GM18517 (cell line): ENCODE data around the gene EEPD1.

ENCODE experiments used
- ATAC-seq: cut with Tn5 transposase; IDR thresholded peaks from one replicate; pipeline ENCODE4 v1.9.1; 2021; ENCODE audit warnings: mild to moderate bottlenecking, moderate library complexity; ENCODE audit not compliant: unreplicated experiment

Gene EEPD1

DNA sequence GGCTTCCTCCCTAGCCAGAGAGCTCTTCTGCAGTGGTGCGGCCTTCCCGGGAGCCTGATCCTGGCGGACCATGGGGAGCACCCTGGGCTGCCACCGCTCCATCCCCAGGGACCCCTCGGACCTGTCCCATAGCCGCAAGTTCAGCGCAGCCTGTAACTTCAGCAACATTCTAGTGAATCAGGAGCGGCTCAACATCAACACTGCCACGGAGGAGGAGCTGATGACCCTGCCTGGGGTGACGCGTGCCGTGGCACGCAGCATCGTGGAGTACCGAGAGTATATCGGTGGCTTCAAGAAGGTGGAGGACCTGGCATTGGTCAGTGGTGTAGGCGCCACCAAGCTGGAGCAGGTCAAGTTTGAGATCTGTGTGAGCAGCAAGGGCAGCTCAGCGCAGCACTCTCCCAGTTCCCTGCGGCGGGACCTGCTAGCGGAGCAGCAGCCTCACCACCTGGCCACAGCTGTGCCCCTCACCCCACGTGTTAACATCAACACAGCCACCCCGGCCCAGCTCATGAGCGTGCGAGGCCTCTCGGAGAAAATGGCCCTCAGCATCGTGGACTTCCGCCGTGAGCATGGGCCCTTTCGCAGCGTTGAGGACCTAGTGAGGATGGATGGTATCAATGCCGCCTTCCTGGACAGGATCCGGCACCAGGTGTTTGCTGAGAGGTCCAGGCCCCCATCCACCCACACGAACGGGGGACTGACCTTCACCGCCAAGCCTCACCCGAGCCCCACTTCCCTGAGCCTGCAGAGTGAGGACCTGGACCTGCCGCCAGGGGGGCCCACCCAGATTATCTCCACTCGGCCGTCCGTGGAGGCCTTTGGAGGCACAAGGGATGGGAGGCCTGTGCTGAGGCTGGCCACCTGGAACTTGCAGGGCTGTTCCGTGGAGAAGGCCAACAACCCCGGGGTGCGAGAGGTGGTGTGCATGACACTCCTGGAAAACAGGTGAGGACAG, 1.5 kb downstream of the EEPD1 start:
- no peak for ATAC-seq

DNA sequence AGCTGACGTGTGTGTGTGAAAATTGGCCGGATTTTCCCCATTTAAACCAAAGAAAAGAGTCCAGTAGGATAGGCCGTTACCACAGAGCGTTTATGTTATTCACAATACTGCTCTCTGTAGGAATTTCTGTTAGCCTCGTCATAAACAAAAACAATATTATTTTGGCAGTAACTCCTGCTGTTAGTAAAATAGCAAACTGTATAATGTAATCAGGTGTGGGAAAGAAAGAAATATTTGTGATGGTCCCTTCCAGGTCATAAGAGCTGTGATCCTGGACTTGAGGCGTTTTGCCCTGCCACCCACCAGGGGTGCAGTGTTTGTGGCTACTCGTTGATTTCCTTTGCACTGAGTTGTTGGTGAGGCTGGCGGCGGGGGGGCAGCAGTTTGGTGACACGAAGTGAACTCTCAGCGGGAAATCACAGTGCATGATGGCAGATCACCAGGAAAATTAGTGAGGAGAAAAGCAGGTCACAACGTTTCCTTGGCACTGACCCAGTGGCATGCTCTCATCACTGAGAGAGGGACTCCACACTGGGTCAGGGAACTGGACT, 2.8 kb downstream of the EEPD1 start:
- no peak for ATAC-seq

DNA sequence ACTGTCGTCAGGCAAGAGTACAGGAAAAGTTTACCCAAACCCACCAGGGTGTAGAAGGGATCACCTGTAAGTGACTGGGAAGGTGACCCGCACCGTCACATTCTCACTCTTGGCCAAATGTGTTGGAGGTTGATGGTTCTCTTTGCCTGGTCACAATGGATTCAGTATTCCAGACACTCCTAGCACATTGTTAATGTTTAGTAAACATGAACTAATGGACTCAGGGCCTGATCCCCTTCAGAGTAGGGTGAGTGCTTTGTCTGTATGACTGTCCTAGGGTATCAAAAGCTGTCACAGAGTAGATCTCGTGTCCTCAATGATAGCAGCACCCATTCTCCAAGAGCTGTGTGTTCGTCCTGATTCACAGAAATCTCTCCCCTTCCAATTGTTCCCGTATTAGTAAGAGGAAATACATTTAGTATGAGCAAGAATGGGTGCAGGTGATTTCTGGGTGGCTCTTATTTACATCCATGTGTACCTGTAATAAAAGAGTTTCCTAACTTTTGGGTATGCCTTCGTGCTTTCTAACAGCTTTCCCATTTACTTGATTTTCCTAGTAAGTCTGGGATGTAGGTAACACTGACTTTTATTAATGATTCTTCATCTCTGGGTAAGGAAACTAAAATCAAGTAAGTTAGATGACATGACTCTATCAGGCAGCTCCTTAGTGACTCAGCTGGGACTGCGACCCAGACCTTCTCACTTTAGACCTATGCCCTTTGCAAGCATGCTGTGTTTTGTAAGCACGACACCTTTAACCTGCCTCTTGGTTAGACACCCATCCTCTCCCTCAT, 4.7 kb downstream of the EEPD1 start:
- no peak for ATAC-seq

DNA sequence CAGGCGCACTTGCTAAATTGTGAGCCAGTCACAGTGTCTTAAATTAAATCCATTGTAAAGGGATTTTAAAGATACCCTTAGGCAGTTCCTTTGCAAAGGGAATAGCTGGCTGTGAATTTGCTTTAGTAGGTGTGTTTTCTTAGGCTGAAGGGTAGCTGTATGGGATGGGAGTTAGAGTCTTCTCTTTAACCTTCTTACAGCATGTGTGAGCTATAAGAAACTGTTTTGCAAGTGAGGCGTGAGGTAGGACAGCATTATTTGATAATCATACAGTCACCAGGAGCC, 5.2 kb downstream of the EEPD1 start:
- ATAC-seq = no peak

DNA sequence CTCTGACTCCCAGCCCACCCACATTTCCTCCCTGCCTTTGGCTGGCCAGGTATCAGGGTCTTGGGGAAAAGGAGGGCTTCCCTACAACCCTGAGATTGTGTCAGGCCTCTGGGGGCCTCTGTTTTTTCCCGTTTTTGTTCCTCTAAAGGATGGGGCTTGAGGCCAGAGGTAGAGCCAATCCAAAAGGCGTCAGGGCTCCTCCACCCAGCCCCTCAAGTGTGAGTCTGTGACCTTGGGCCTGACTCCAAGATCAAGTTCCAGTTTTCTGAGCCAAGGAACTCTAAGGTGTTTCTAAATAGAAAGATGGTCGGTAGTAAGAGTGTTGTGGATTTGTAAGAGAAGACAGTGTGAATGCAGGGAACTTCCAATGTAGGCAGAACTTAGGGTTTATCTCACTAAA, 6.6 kb downstream of the EEPD1 start:
- ATAC-seq = no peak

DNA sequence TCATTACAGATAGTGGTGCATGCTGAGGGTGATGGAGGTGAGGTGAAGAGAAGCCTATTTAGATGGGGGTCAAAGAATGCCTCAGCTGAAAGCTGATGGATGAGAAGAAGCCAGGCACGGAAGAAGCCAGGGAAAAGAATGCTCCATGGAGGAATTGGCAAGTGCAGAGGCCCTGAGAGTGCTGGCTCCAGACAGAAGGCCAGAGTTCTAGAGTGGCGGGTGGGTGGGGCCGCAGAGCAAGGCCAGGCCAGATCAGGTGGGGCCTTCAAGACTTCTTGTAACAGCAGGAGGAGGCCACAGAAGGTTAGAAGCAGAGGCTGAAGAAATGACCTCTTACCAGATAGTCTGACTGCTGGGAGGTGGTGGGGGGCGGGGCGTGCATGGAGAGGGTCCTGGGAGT, 7.3 kb downstream of the EEPD1 start:
- ATAC-seq = no peak

DNA sequence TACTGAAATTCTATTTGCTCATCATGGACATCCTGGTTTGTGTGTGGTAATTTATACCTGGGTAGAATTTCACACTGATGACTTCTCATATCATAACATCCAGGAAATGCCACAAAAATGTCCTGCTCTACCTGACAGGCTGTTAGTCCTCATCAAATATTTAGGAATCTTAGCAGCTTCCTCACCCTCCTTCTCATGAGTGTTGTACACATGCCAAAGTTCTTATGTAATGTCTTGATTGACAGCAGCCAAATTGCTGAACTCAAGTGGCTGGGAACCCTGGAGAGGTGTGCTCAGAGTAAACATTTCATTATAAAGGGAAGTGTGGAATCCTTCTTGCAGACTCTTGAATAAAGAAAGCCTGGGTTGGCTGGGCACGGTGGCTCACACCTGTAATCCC, 8.9 kb downstream of the EEPD1 start:
- no peak for ATAC-seq

DNA sequence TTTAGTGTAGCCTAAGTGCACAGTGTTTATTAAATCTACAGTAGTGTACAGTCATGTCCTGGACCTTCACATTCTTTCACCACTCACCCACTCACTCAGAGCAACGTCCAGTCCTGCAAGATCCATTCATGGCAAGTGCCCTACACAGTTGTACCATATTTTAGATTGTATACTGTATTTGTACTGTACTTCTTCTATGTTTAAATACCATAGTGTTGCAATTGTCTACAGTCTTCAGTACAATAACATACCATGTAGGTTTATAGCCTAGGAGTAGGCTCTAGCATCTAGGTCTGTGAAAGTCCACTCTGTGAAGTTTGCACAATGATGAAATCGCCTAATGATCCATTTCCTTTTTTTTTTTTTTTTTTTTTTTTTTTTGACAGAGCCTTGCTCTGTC, 12.0 kb downstream of the EEPD1 start:
- no peak for ATAC-seq

DNA sequence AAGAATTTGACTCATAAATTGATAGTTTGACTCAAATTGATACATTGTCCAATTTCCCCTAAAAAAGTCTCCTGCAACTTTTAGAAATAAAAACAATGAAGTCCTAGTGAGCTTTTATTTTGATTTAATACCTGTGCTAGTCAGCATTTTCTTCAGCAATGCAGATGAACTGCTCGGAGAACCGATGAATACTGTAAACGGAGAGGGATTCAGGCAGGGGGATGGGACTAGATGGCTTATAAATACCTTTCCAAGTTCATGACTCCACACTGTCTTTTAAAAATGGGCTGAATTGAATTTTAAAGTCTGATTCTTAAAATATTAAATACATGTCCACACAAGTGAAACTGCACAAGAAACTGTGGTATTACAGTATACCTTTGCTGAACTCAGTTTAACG, 12.7 kb downstream of the EEPD1 start:
- ATAC-seq = no peak

DNA sequence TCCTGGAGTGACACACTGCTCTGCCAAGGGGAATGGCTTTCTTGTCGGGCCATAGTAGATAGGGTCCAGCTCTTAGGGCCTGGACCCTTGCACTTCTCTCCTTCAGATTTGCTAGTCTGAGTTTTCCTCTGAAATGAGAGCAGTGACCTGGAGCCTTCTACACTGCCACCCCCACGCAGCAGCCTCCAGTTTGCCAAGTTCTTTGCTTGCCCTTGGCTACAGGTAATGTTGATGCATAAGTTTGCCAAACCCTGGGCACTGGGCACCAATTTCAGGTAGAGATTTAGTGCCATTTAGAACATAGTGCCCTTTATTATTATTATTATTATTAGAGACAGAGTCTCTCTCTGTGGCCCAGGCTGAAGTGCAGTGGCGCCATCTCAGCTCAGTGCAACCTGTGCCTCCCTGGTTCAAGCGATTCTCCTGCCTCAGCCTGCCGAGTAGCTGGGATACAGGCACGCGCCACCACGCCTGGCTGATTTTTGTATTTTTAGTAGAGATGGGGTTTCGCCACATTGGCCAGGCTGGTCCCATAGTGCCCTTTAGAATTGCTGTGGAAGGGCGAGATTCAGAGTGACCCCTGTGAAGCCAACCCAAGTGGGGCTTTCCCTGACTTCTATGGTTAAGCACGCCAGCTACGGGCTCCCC, 14.5 kb downstream of the EEPD1 start:
- ATAC-seq = no peak

DNA sequence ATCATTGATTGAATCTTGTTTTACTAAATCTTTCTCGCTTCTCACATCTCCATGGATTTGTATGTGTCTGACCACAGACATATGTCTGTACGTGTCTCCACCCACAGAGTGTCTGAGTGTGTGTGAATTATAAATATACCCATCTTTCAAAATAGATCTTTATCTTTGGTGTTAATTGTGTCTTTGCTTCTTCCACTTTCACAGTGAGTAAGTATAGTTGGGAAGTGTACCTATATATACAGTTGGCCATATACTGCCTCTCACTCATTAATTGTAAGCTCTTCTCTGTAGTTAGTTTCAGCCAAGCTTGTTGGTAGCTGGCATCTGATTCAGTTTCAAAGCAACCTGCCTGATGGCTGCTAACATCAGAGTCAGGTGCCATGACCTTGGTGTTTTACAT, 18.4 kb downstream of the EEPD1 start:
- ATAC-seq = peak; percentile 72

DNA sequence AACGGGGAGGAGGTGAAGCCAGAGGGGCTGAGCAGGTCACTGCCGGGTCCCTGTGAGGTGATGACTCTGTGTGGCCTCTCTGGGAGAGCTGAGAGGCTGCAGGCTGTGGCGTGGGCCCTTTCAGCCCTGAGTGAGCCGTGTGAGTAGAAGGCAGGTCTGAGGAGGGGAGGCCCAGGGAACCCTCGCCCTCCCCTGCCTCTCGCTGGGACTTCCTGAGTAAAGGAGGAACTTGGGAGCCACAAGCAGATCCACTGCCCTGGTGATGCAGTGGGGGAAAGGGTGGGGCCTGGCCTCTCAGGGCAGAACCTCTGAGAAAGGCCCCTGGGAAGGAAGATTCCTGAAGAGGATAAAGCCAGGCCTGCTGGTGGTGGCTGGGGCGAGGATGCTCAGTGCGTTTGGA, 22.8 kb downstream of the EEPD1 start:
- no peak for ATAC-seq

DNA sequence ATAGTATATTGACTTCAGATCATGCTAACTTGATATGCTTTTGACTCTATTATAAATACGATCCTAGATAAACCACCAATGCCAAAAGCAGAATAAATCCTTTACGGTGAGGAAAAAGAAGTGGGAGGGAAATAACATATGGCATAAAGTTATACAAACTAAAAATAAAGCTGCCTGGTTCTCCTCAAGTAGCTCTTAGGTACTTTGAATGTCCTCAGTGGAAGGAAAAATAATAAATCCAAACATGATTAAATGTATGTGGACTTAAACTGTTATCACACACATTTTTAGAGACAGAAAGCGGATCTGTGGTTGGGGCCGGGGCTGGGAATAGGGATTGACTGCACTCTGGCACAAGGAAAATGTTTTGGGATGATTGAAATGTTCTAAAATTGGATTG, 23.6 kb downstream of the EEPD1 start:
- ATAC-seq = no peak

DNA sequence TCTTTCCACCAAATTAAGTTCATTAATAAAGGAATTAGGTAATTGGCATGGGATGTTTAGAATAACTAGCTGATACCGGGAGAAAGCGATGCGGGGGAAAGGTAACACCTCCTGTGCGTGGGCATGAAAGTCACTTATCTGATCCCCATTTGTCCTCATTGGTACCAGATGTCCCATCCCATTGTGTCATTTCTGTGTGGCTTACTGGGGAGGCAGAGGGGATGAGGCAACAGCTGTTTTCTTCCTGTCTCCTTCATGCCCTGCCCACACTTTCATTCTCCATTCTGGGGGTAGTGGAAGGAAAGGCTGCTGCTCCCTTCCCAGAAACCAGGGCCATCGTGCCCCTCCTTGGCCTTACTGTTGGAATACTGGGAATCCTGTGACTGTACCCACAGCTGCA, 27.1 kb downstream of the EEPD1 start:
- no peak for ATAC-seq

DNA sequence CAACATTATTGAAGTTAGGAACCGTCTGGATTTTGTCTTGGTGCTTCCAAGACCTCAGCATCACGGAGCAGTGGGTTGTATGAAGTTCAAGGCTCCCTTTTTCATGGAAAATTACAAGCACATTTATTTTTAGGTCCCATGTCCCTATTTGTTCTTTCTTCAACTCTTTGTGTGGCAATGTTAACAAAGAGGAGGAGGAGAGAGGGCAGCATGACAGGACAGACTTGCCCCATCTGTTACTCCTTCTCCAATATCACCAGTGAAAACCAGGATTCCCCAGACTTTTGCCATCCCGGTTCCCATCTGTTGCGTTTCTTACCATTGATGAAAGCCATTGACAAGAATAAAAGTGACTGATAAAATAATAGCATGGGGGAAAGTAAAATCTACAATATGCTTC, 28.6 kb downstream of the EEPD1 start:
- ATAC-seq = no peak

DNA sequence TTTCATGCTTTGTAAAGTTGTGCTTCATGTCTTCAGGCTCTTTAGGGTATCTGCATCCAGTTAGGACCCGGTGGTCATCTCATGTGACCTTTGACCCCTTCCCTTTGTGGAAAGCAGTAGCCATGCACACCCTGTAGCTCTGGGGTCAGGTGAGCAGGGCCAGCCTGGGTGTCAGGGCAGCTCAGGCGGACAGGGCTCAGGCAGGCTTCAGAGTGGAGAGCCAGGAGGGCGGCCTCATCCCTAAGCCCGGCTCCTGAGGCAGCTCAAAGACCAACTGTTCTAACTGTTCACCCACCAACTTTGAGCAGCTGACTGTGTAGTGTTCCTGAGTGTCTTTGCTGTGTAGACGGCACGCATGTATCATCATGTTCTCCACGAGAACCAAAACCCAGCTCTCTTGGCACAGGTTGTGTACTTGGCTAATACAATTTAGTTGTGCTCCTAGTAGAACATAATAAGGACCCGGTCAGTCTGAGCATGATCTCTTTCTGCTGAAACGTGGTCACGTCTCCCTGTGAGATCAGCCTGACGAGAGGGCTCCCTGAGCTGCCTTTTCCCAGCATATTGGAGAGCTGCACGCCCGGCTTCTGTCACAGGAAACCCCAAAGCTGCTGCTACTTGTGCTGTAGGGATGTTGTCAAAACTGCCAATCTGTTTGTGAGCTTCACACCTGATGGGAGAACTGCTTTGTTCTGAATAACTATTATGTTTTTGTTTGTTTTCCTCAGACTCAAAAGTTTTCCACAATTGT, 30.0 kb downstream of the EEPD1 start:
- no peak for ATAC-seq

DNA sequence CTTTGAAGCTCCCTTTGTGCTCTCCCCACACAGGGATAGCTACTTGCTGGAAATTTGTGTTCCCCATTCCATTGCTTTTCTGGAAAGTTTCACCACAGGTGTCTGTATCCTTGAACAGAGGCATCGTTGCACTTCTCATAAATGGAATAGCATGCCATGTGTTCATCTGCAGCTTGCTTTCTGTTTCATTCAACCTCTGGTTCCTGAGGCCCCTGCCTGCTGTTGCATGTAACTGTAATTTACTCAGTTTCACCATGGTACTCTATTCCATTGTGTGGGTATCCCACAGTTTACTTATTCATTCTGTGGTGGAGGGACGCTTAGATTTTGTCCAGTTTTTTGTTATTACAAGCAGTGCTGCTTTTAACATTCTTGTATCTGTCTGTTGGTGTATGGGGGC, 32.0 kb downstream of the EEPD1 start:
- no peak for ATAC-seq

DNA sequence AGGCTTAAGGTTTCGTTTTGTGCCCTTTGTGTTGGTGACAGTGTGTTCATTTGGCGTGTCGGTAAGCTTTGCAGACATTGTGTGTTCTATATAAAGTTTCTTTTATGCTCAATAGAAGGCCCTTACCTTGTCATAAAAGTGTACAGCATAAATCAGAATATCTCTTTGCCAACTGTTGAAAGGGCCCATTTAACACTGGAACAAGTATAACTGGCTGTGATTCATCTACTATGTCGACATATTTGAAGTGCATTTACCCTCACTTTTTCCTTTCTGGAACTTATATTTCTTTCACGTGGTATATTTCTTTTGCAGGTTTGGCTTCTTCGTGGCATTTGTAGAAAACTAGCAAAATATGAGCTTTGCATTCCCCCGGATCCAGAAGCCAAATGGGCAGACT, 32.7 kb downstream of the EEPD1 start:
- ATAC-seq = no peak

DNA sequence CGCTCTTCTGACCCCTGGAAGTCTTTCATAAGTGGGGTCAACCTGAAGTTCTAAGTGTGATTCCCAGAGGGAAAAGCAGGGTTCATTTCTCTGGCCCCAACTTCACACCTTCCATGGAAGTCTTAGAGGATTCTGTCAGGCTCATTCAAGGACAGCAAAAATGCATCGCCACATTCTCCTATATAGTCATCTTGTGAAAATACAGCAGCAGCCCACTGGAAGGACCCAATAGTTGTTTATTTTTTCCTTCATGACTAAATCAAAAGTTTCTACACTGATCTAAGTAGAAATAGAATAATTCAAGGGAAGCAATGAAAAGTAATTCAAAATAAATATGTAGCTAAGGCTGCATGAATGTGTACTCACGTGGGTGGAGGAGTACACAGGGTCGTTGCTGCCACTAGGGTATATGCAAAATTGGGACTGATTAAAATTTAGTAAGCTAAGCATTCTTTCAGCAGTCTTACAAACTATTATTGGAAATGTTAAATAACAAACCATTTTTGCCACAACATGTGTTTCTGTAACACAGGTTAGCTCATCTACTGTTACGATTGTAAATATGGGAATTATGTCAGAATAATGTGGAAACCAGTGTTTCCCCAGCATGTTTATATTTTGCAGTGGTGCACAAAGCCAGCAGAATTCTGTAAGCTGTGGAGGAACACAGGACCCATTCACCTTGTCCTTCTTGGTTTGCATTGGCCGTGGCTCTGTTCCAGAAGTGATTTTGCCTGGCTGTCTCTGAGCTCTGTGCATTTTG, 33.5 kb downstream of the EEPD1 start:
- no peak for ATAC-seq

DNA sequence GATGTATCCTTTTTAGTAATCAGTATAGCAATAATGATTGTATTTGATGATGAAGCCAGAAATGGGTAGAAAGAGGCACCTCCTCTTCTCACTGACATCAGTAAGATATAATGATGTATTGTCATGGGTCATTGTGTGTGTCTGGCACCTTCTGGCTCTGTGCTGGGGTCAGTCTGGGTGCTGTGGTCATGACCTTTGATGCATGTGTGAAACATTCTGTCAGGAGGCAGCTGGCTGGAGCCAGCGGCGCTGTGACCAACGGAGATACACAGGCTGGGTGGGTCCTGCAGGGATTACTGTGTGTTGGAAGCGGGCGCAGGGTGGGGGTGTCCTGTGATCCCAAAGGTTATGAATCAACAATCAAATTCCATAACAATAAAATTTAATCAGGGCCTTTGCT, 35.2 kb downstream of the EEPD1 start:
- no peak for ATAC-seq
